SK-N-SH treated with all-trans-retinoic acid at 6 μM for 48 hours (cell line): ENCODE results near the gene TMEM144.

Experiments
- ATAC-seq: fragments of 200-7000 bp; cut with Tn5 transposase; 3 replicates; pipeline ENCODE4 v1.9.1; 2020; ENCODE audit warnings: mild to moderate bottlenecking, moderate library complexity
- ARNTL ChIP-seq: fragments of 450-650 bp; formaldehyde crosslinking; IDR thresholded peaks from 2 replicates; pipeline ENCODE4 v1.5.0; 2020; ENCODE audit warnings: low read depth, mild to moderate bottlenecking, moderate library complexity, borderline replicate concordance
- BACH2 ChIP-seq: fragments of 250-450 bp; sonication (Bioruptor Pico); IDR thresholded peaks from 2 replicates; pipeline ENCODE4 v1.9.0; 2021; ENCODE audit warnings: mild to moderate bottlenecking, borderline replicate concordance
- CREB5 ChIP-seq: fragments of 250-450 bp; sonication (Bioruptor Pico); IDR thresholded peaks from 2 replicates; pipeline ENCODE4 v1.5.1; 2020; ENCODE audit warnings: low read depth, mild to moderate bottlenecking, moderate library complexity
- CSDC2 ChIP-seq: fragments of 250-450 bp; sonication (Bioruptor Pico); IDR thresholded peaks from 2 replicates; pipeline ENCODE4 v1.5.0; 2020; ENCODE audit warnings: mild to moderate bottlenecking, moderate library complexity
- CSRNP3 ChIP-seq: fragments of 250-450 bp; sonication (Bioruptor Pico); IDR thresholded peaks from 2 replicates; pipeline ENCODE4 v1.5.1; 2021; ENCODE audit warnings: mild to moderate bottlenecking, moderate library complexity
- ESRRG ChIP-seq: fragments of 250-450 bp; sonication (Bioruptor Pico); IDR thresholded peaks from 2 replicates; pipeline ENCODE4 v1.6.1; 2021; ENCODE audit warnings: mild to moderate bottlenecking
- GLIS3 ChIP-seq: fragments of 250-450 bp; sonication (Bioruptor Pico); IDR thresholded peaks from 2 replicates; pipeline ENCODE4 v1.5.0; 2020; ENCODE audit warnings: mild to moderate bottlenecking, moderate library complexity
- PATZ1 ChIP-seq: fragments of 250-450 bp; sonication (Bioruptor Pico); IDR thresholded peaks from 2 replicates; pipeline ENCODE4 v1.8.0; 2020; ENCODE audit warnings: mild to moderate bottlenecking, moderate library complexity, borderline replicate concordance
- POU6F1 ChIP-seq: fragments of 250-450 bp; sonication (Bioruptor Pico); IDR thresholded peaks from 2 replicates; pipeline ENCODE4 v1.8.0; 2021; ENCODE audit warnings: low read depth, mild to moderate bottlenecking, moderate library complexity, borderline replicate concordance
- PPARA ChIP-seq: fragments of 250-450 bp; sonication (Bioruptor Pico); IDR thresholded peaks from 2 replicates; pipeline ENCODE4 v1.5.0; 2020; ENCODE audit warnings: mild to moderate bottlenecking, borderline replicate concordance
- RARB ChIP-seq: fragments of 250-450 bp; sonication (Bioruptor Pico); IDR thresholded peaks from 2 replicates; pipeline ENCODE4 v1.8.0; 2021; ENCODE audit warnings: mild to moderate bottlenecking, moderate library complexity
- SNAI2 ChIP-seq: fragments of 250-450 bp; sonication (Bioruptor Pico); IDR thresholded peaks from 2 replicates; pipeline ENCODE4 v1.5.0; 2020; ENCODE audit warnings: mild to moderate bottlenecking, moderate library complexity
- TCF4 ChIP-seq: fragments of 250-450 bp; sonication (Bioruptor Pico); IDR thresholded peaks from 2 replicates; pipeline ENCODE4 v1.8.0; 2021; ENCODE audit warnings: mild to moderate bottlenecking, moderate library complexity, borderline replicate concordance
- TOX ChIP-seq: fragments of 250-450 bp; sonication (Bioruptor Pico); IDR thresholded peaks from 2 replicates; pipeline ENCODE4 v1.8.0; 2021; ENCODE audit warnings: mild to moderate bottlenecking, moderate library complexity, borderline replicate concordance
- TSHZ2 ChIP-seq: fragments of 250-450 bp; sonication (Bioruptor Pico); IDR thresholded peaks from 2 replicates; pipeline ENCODE4 v1.5.0; 2020; ENCODE audit warnings: mild to moderate bottlenecking, moderate library complexity
- ZC3H10 ChIP-seq: fragments of 250-450 bp; sonication (Bioruptor Pico); IDR thresholded peaks from 2 replicates; pipeline ENCODE4 v1.5.1; 2021; ENCODE audit warnings: mild to moderate bottlenecking, moderate library complexity
- ZFP3 ChIP-seq: fragments of 250-450 bp; sonication (Bioruptor Pico); IDR thresholded peaks from 2 replicates; pipeline ENCODE4 v1.5.0; 2020; ENCODE audit warnings: mild to moderate bottlenecking, moderate library complexity
- ZFP30 ChIP-seq: fragments of 450-650 bp; formaldehyde crosslinking; IDR thresholded peaks from 2 replicates; pipeline ENCODE4 v1.5.0; 2022; ENCODE audit warnings: mild to moderate bottlenecking, moderate library complexity
- ZNF565 ChIP-seq: fragments of 450-650 bp; formaldehyde crosslinking; conservative IDR thresholded peaks from 2 replicates; pipeline ENCODE4 v1.5.0; 2020; ENCODE audit warnings: low read depth, mild to moderate bottlenecking, moderate library complexity

The TMEM144 gene

GRCh38 chr4:158169931-158170690, 40.2 kb upstream of the TMEM144 start:
- TF ChIP-seq CSDC2 (CRISPR knock-in tag) (no peak), PPARA (no peak), RARB (CRISPR knock-in tag) (no peak), ARNTL (CRISPR knock-in tag) (no peak), BACH2 (no peak), ZNF565 (CRISPR knock-in tag) (no peak), GLIS3 (CRISPR knock-in tag) (no peak), CSRNP3 (CRISPR knock-in tag) (no peak), ZFP30 (no peak), SNAI2 (CRISPR knock-in tag) (no peak), TCF4 (CRISPR knock-in tag) (no peak), PATZ1 (CRISPR knock-in tag) (no peak), POU6F1 (CRISPR knock-in tag) (no peak)
- ATAC-seq = no peak

- no peak for ATAC-seq
- TF ChIP-seq POU6F1 (CRISPR knock-in tag) = no peak
- TF ChIP-seq RARB (CRISPR knock-in tag) = no peak
- TF ChIP-seq TCF4 (CRISPR knock-in tag) = no peak
- no peak for TF ChIP-seq CREB5 (CRISPR knock-in tag)
- TF ChIP-seq ZC3H10 (CRISPR knock-in tag) = no peak
- TF ChIP-seq ARNTL (CRISPR knock-in tag) = no peak
- no peak for TF ChIP-seq CSDC2 (CRISPR knock-in tag)
- no peak for TF ChIP-seq PPARA
- TF ChIP-seq TSHZ2 (CRISPR knock-in tag) = no peak
- no peak for TF ChIP-seq GLIS3 (CRISPR knock-in tag)
- TF ChIP-seq BACH2 = no peak
- no peak for TF ChIP-seq TOX (CRISPR knock-in tag)
- no peak for TF ChIP-seq ZNF565 (CRISPR knock-in tag)
- TF ChIP-seq PATZ1 (CRISPR knock-in tag) = no peak
- TF ChIP-seq SNAI2 (CRISPR knock-in tag) = no peak
- no peak for TF ChIP-seq CSRNP3 (CRISPR knock-in tag)
- no peak for TF ChIP-seq ZFP3
- TF ChIP-seq ESRRG = no peak
- TF ChIP-seq ZFP30 = no peak
- TF ChIP-seq, all 23 proteins: peak for 0
These were observed 39.4 kb upstream of the TMEM144 start for GRCh38 chr4:158170691-158171561.
